Smooth muscle cell (in vitro differentiated cells): ENCODE results near the gene HSF2BP. TPM values are rescaled to one million over a fixed set of nuclear protein-coding genes. Genes with fewer than 3 reads are reported as not detected.

Source experiments
- DNase-seq: peaks from one replicate; lab custom pipeline; 2025; ENCODE audit not compliant: unreplicated experiment; lab: John Stamatoyannopoulos, UW
- H2AFZ ChIP-seq: fragments of 200-600 bp; sonication (generic); 2 replicates; pipeline ENCODE4 v1.6.0; 2016; ENCODE audit warnings: antibody characterized with exemption, low read depth, mild to moderate bottlenecking
- H3F3A ChIP-seq: fragments of 200-600 bp; sonication (generic); 2 replicates; pipeline ENCODE4 v1.6.0; 2017; ENCODE audit warnings: antibody characterized with exemption, low read depth
- H3K27ac ChIP-seq: fragments of 200-600 bp; sonication (generic); 2 replicates; pipeline ENCODE4 v1.5.1; 2016; ENCODE audit warnings: low read depth, mild to moderate bottlenecking
- H3K27me3 ChIP-seq: fragments of 200-600 bp; sonication (generic); 2 replicates; pipeline ENCODE4 v1.6.1; 2016; ENCODE audit warnings: low read depth, mild to moderate bottlenecking
- H3K36me3 ChIP-seq: fragments of 200-600 bp; sonication (generic); 2 replicates; pipeline ENCODE4 v1.5.1; 2016; ENCODE audit warnings: low read depth
- H3K4me1 ChIP-seq: fragments of 200-600 bp; sonication (generic); 2 replicates; pipeline ENCODE4 v1.5.1; 2016; ENCODE audit warnings: low read depth
- H3K4me2 ChIP-seq: fragments of 200-600 bp; sonication (generic); 2 replicates; pipeline ENCODE4 v1.6.0; 2016; ENCODE audit warnings: mild to moderate bottlenecking
- H3K4me3 ChIP-seq: fragments of 200-600 bp; sonication (generic); 2 replicates; pipeline ENCODE4 v1.5.1; 2016; ENCODE audit warnings: mild to moderate bottlenecking
- H3K79me2 ChIP-seq: fragments of 200-600 bp; sonication (generic); 2 replicates; pipeline ENCODE4 v1.6.0; 2016; ENCODE audit warnings: low read depth, mild to moderate bottlenecking
- H3K9ac ChIP-seq: fragments of 200-600 bp; sonication (generic); 2 replicates; pipeline ENCODE4 v1.6.0; 2016; ENCODE audit warnings: low read depth
- H3K9me3 ChIP-seq: fragments of 200-600 bp; sonication (generic); replicated peaks from 2 replicates; pipeline ENCODE4 v1.5.1; 2016; ENCODE audit warnings: low read depth
- H4K20me1 ChIP-seq: fragments of 200-600 bp; sonication (generic); 2 replicates; pipeline ENCODE4 v1.6.0; 2016; ENCODE audit warnings: low read depth
- CTCF ChIP-seq: fragments of 200-600 bp; sonication (generic); IDR thresholded peaks from 2 replicates; pipeline ENCODE4 v1.5.1; 2017; ENCODE audit warnings: borderline replicate concordance, mild to moderate bottlenecking, antibody characterized with exemption; ENCODE audit not compliant: insufficient read depth, poor library complexity, severe bottlenecking
- WGBS: methylation state at CpG from one replicate; pipeline ENCODE4 v1.1.7; 2016; ENCODE audit warnings: low lambda C conversion rate; 5-methylcytosine and 5-hydroxymethylcytosine counted together
- polyA plus RNA-seq: library from polyadenylated mRNA; unstranded; fragments of >200 nt; fragmentation: Nextera tagmentation; extraction: Ambion mirVana; gene quantifications from 2 replicates; pipeline ENCODE4 v1.2.1, GENCODE V29; 2016
- total RNA-seq: library from RNA; depleted of rRNA; stranded (reverse); fragments of >200 nt; gene quantifications from 2 replicates; pipeline ENCODE4 v1.2.3, GENCODE V29; 2014

The HSF2BP gene
- total and polyA plus RNA-seq, 2 experiments from 2014 or later, result 0.97 to 1.9 TPM

DNA sequence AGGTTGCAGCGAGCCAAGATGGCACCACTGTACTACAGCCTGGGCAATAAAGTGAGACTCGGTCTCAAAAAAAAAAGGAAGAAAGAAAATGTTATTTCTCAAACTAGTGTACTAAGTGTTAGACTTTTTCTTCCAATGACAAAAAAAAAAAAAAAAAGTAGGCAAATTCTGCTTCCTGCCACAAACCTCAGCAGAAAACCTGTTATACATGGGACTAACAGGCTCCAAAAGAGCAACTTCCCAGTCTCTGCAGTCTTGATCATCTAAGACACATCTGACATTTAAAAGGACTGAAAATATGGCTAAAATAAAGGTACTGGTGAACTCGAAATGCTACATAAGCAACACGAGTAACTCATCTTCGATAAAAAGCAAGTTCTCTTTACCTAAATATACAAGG, 59.6 kb downstream of the HSF2BP start:
- Histone ChIP-seq H3K27me3 (no peaks in the 10 kb centered on the region), H3K4me1 (peaks cover 24% of the 10 kb centered on the region), H3K4me2 (peak overlapping the region; percentile 44), H2AFZ (no peak overlapping the region), H3K79me2 (no peaks in the 10 kb centered on the region), H3K27ac (peak overlapping the region; percentile 96), H3K9me3 (no peaks in the 10 kb centered on the region), H4K20me1 (no peaks in the 10 kb centered on the region), H3K9ac (peak overlapping the region; percentile 86), H3F3A (peaks cover 64% of the 10 kb centered on the region), H3K36me3 (no peaks in the 10 kb centered on the region), H3K4me3 (no peak overlapping the region)
- DNase-seq, result no peak
- 94% methylated on average over 5 of the region's 5 CpGs for WGBS
- TF ChIP-seq CTCF, result no peak

- WGBS, result 25% methylated on average over 7 of the region's 7 CpGs
- peaks cover 63% of the 10 kb centered on the region for H3F3A ChIP-seq
- no peaks in the 10 kb centered on the region for H3K27me3 ChIP-seq
- peak overlapping the region; percentile 44 for H3K4me2 ChIP-seq
- no peak for DNase-seq
- no peak overlapping the region for H3K4me3 ChIP-seq
- no peaks in the 10 kb centered on the region for H3K79me2 ChIP-seq
- peak overlapping the region; percentile 86 for H3K9ac ChIP-seq
- H3K36me3 ChIP-seq, result no peaks in the 10 kb centered on the region
- no peak for TF ChIP-seq CTCF
- peak overlapping the region; percentile 96 for H3K27ac ChIP-seq
- H2AFZ ChIP-seq, result no peak overlapping the region
- H3K4me1 ChIP-seq, result peaks cover 24% of the 10 kb centered on the region
- H4K20me1 ChIP-seq, result no peaks in the 10 kb centered on the region
- no peaks in the 10 kb centered on the region for H3K9me3 ChIP-seq
Observed at GRCh38 chr21:43598416-43599120, 60.7 kb downstream of the HSF2BP start.

GRCh38 chr21:43597540-43598250, 61.6 kb downstream of the HSF2BP start:
- Histone ChIP-seq H3K9ac (peak overlapping the region; percentile 7), H3K4me2 (peak overlapping the region; percentile 59), H3K4me1 (peaks cover 24% of the 10 kb centered on the region), H3F3A (peaks cover 57% of the 10 kb centered on the region), H3K27ac (peak overlapping the region; percentile 96), H2AFZ (no peak overlapping the region), H3K79me2 (no peaks in the 10 kb centered on the region), H3K27me3 (no peaks in the 10 kb centered on the region), H3K9me3 (no peaks in the 10 kb centered on the region), H3K4me3 (no peak overlapping the region), H4K20me1 (no peaks in the 10 kb centered on the region), H3K36me3 (no peaks in the 10 kb centered on the region)
- 81% methylated on average over 6 of the region's 6 CpGs for WGBS
- no peak for TF ChIP-seq CTCF
- DNase-seq, result no peak

DNA sequence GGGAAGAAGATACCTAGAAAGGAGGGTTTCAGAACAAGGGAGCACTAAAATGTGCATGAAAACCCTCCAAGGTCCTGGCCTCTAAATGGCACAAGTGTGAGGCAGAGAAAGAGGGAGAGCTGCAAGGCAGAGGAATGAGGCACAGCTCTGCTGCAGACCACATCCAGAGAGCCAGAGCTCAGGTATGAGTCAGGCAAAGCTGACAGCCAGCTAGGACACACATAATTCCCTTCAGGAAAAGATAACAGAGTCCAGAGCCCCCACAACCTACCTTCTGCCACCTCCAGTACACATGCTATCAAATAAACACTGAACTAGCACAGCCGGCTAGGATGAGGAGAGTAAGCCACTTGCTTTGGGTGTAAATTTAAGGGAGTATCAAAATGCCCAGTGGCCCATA, 62.2 kb downstream of the HSF2BP start:
- peaks cover 51% of the 10 kb centered on the region for H3F3A ChIP-seq
- H3K4me2 ChIP-seq, result peak overlapping the region; percentile 59
- DNase-seq, result no peak
- no peak overlapping the region for H3K9ac ChIP-seq
- H3K4me3 ChIP-seq, result no peak overlapping the region
- no peaks in the 10 kb centered on the region for H3K36me3 ChIP-seq
- no peak for TF ChIP-seq CTCF
- WGBS, result 13% methylated on average over 1 of the region's 1 CpG
- H2AFZ ChIP-seq, result no peak overlapping the region
- H3K4me1 ChIP-seq, result peaks cover 24% of the 10 kb centered on the region
- no peaks in the 10 kb centered on the region for H3K79me2 ChIP-seq
- H4K20me1 ChIP-seq, result no peaks in the 10 kb centered on the region
- H3K27ac ChIP-seq, result peak overlapping the region; percentile 96
- no peaks in the 10 kb centered on the region for H3K27me3 ChIP-seq
- no peaks in the 10 kb centered on the region for H3K9me3 ChIP-seq
